Duodenal mucosa (tissue), 2 donors: ENCODE results near the gene PLPP7.

Experiments used
- H3K27ac ChIP-seq: one replicate; pipeline ENCODE4 v1.7.0; 2013; ENCODE audit warnings: low read depth, low read length
- H3K27me3 ChIP-seq, 2 donors: one replicate each; pipeline ENCODE4 v1.7.0; 2013; ENCODE audit warnings: low read length in 2 of 2, control low read depth in 1 of 2; ENCODE audit not compliant: insufficient read depth in 2 of 2, control insufficient read depth in 1 of 2
- H3K36me3 ChIP-seq, 2 donors: one replicate each; pipeline ENCODE4 v1.7.0; 2013; ENCODE audit warnings: low read length in 2 of 2, control low read depth in 1 of 2; ENCODE audit not compliant: insufficient read depth in 2 of 2, control insufficient read depth in 1 of 2
- H3K4me1 ChIP-seq, 2 donors: one replicate each; pipeline ENCODE4 v1.7.0; 2013; ENCODE audit warnings: low read length in 2 of 2, control low read depth in 1 of 2; ENCODE audit not compliant: insufficient read depth in 2 of 2, control insufficient read depth in 1 of 2
- H3K4me3 ChIP-seq, 2 donors: one replicate each; pipeline ENCODE4 v1.7.0; 2013; ENCODE audit warnings: low read length in 2 of 2, low read depth in 1 of 2
- H3K9ac ChIP-seq, 2 donors: one replicate each; pipeline ENCODE4 v1.7.0; 2013; ENCODE audit warnings: low read length in 2 of 2, low read depth in 1 of 2
- H3K9me3 ChIP-seq, 2 donors: one replicate each; pipeline ENCODE4 v1.7.0; 2013; ENCODE audit warnings: low read length in 2 of 2, control low read depth in 1 of 2; ENCODE audit not compliant: control insufficient read depth in 1 of 2

Gene PLPP7

DNA sequence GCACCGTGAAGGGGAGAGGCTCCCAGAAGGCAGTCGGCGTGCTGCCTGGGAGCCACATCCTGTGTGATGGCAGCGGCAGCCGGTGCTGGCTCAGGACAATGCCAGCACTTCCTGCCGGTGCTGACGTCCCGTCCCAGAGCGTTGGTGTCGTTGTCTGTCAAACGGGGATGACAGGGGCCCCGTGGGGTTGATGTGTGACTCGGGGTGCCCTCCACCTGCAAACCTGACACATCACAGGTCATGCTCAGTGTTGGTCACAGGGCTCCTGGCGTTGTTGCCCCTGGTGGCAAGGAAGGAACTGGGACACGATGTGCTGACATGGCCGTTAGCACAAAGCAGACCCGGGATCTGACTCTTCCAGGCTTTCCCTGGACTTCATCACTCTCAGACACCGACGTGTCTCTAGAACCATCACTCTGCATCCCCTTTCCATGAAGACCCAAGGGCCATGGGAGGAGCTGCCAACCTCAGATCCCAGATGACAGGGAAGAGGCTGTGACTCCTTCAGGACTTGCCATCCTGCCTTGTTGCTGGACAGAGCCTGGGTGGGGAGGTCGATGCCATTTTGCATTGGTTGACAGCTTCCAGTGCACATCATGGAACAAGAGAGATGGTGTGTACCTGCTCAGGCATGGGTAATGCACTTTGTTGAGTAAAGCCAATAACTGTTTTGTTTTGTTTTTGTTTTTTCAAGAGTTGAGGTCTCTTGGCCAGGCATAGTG is 21.5 kb downstream of the PLPP7 start:
- Histone ChIP-seq H3K4me3 (no peak overlapping the region), H3K36me3 (no peaks in the 10 kb centered on the region), H3K27ac (no peak overlapping the region), H3K9ac (no peak overlapping the region), H3K27me3 (peaks cover 0 to 3% of the 10 kb centered on the region in 2 donors), H3K9me3 (no peaks in the 10 kb centered on the region), H3K4me1 (no peaks in the 10 kb centered on the region)

DNA sequence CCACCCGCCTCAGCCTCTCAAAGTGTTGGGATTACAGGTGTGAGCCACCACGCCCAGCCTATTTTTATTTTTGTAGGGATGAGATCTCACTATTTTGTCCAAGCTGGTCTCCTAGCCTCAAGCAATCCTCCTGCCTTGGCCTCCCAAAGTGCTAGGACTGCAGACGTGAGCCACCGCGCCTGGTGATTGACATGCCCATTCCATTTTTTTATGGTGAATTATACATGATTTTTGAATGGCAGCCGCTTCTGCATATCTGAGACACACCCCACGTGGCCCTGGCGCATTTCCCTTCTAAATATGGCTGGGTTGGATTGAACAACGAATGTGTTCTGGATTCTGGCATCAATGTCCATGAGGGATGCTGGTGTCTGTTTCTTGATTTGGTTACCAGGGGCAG is 22.7 kb downstream of the PLPP7 start:
- no peak overlapping the region for H3K9ac ChIP-seq
- H3K4me1 ChIP-seq: no peaks in the 10 kb centered on the region
- H3K27me3 ChIP-seq: peaks cover 0 to 3% of the 10 kb centered on the region in 2 donors
- no peaks in the 10 kb centered on the region for H3K36me3 ChIP-seq
- no peak overlapping the region for H3K4me3 ChIP-seq
- H3K9me3 ChIP-seq: no peaks in the 10 kb centered on the region
- no peak overlapping the region for H3K27ac ChIP-seq

DNA sequence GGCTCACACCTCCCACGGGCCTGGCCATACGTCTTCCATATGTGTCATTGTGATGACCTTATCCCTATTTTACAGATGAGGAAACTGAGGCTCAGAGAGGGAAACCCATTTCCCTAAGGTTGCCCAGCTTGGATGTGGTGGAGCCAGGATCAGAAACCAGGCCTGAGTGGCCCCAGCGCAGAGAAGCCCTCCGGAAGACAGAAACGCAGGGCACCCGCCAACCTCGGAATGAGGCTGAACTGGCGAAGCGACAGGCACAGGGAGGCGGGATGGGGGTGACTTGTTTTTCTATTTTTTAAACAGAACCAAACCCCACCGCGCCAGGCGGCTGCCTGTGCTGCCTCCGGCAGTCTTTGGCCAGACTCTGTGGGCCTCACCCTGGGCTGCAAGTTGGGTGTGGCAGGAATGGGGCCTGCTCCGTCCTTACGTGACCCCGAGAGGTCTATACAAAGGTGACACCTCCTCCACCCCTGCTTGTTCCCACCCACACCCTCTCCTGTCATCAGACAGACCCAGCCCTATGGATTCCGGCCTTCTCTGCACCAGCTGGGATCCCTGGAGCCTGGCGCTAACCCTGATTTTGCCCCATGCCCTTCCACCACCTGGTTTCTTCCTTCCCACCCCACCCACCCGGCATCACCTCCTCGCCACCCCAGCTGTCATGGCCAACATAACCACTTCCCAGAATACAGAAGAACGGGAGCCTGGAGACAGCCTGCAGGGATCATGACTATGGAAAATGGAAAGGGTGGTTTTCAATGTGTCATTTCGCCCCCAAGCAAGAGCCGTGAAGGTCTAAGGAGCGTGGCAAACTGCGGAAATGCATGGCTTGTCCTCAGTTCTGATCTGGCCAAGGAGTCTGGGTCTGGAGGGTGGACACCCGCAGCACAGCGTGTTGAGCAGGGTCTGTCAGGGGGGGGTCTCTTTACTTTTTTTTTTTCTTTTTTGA is 23.6 kb downstream of the PLPP7 start:
- no peaks in the 10 kb centered on the region for H3K4me1 ChIP-seq
- H3K36me3 ChIP-seq: no peaks in the 10 kb centered on the region
- H3K27me3 ChIP-seq: peaks cover 0 to 3% of the 10 kb centered on the region in 2 donors
- H3K27ac ChIP-seq: no peak overlapping the region
- H3K9me3 ChIP-seq: no peaks in the 10 kb centered on the region
- H3K9ac ChIP-seq: no peak overlapping the region
- no peak overlapping the region for H3K4me3 ChIP-seq

DNA sequence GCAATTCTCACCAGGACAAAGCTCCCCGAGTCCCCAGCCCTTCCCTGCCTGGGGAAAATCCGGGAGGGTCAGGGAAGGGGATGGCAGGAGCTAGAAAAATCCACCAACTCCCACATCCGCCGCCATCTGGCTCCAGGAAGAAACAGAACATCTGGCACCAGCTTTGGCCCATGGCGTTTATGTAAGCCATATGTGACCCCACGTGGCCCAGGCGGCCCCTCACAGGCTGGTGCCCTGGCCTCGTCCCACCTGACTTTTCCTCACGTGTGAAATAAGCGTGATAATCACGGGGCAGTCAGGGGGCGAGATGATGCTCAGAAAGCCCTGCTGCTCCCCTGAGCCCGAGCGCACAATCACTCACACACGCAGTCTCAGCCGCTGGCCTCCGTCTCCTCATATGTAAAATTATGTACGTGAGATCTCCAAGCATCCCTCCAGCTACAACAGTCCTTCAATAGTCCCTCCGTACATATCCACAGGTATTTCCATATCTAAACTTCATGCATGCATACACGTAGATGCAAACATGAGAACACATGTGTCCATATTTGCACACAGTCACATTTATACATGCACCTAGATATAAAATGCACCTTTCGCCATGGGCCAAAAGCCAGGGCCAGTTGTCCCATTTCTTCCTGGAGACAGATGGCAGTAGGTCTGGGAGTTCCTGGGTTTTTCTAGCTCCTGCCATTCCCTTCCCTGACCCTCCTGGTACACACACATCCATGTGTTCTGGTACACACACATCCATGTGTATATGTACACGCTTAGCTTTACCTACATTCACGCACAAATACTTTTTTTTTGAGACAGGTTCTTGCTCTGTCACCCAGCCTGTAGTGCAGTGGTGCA is 28.9 kb downstream of the PLPP7 start:
- no peak overlapping the region for H3K27ac ChIP-seq

DNA sequence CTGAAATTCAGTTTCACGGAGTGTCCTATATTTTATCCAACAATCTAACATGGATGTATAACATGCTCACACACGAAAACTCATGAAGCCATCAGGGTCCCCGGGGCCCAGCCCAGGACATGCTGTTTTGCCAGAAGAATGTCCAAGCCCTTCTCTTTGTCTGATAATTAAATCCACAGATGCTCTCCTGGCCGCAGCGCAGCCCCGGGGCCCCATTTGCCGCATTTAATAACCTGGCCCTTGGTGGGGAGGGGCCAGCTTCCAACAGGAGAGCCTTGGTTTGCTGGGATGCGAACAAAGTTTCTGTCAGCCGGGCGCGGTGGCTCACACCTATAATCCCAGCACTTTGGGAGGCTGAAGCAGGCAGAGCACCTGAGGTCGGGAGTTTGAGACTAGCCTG is 30.0 kb downstream of the PLPP7 start:
- Histone ChIP-seq H3K36me3 (no peaks in the 10 kb centered on the region), H3K9ac (no peak overlapping the region), H3K4me3 (no peak overlapping the region), H3K27me3 (no peaks in the 10 kb centered on the region), H3K9me3 (no peaks in the 10 kb centered on the region), H3K27ac (no peak overlapping the region), H3K4me1 (no peaks in the 10 kb centered on the region)

More for the DNA sequence above, 28.9 kb downstream of the PLPP7 start:
- no peak overlapping the region for H3K4me3 ChIP-seq
- no peaks in the 10 kb centered on the region for H3K27me3 ChIP-seq
- no peaks in the 10 kb centered on the region for H3K4me1 ChIP-seq
- H3K36me3 ChIP-seq: no peaks in the 10 kb centered on the region
- no peaks in the 10 kb centered on the region for H3K9me3 ChIP-seq
- no peak overlapping the region for H3K9ac ChIP-seq

DNA sequence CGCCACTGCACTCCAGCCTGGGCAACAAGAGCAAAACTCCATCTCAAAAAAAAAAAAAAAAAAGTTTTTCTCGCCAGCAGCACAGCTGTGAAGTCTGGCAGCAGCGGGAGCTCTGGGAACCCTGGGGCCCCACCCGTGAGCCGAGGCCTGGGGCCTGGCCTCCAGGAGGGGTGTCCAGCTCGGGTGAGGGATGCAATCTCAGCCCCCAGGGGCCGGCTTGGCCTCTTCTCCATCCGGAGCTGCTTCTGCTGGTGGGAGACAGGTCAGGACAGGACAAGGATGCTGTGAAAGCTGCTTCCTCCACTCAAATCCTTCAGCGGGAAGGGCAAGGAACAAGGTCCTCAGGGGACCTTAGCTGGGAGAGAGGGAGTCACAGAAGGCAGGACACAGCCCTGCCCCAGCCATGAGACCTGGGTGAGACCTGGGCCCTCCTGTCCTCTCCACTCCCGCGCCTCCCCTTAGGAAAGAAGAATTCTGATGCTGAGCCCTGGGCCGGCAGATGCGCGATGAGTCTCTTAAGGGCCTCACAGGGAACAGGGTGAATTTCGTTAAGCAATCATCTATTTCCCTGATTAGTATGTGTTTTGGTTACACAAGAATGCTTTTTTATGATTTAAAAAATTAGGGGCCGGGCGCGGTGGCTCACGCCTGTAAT is 30.6 kb downstream of the PLPP7 start:
- Histone ChIP-seq H3K27ac (no peak overlapping the region), H3K9me3 (no peaks in the 10 kb centered on the region), H3K9ac (no peak overlapping the region), H3K27me3 (no peaks in the 10 kb centered on the region), H3K4me1 (no peaks in the 10 kb centered on the region), H3K36me3 (no peaks in the 10 kb centered on the region), H3K4me3 (no peak overlapping the region)

DNA sequence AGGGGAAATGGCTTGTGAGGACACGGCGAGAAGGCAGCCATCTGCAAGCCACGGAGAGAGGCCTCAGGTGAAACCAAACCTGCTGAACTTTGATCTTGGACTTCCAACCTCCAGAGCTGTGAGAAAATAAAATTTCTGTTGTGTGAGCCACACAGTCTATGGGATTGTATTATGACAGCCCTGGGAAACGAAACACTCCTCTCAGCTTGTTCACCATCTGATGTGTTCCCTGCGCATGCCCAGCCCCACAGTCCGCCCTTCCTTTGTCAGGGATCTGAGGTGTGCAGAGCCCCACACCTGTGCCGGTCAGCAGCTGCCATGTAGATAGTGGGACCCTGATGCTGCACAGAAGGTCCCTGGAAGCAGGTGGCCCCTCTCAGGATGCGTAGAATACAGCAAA is 34.1 kb downstream of the PLPP7 start:
- no peaks in the 10 kb centered on the region for H3K4me1 ChIP-seq
- H3K9ac ChIP-seq: no peak overlapping the region
- no peak overlapping the region for H3K27ac ChIP-seq
- no peaks in the 10 kb centered on the region for H3K36me3 ChIP-seq
- H3K4me3 ChIP-seq: no peak overlapping the region
- H3K9me3 ChIP-seq: no peaks in the 10 kb centered on the region
- no peaks in the 10 kb centered on the region for H3K27me3 ChIP-seq

DNA sequence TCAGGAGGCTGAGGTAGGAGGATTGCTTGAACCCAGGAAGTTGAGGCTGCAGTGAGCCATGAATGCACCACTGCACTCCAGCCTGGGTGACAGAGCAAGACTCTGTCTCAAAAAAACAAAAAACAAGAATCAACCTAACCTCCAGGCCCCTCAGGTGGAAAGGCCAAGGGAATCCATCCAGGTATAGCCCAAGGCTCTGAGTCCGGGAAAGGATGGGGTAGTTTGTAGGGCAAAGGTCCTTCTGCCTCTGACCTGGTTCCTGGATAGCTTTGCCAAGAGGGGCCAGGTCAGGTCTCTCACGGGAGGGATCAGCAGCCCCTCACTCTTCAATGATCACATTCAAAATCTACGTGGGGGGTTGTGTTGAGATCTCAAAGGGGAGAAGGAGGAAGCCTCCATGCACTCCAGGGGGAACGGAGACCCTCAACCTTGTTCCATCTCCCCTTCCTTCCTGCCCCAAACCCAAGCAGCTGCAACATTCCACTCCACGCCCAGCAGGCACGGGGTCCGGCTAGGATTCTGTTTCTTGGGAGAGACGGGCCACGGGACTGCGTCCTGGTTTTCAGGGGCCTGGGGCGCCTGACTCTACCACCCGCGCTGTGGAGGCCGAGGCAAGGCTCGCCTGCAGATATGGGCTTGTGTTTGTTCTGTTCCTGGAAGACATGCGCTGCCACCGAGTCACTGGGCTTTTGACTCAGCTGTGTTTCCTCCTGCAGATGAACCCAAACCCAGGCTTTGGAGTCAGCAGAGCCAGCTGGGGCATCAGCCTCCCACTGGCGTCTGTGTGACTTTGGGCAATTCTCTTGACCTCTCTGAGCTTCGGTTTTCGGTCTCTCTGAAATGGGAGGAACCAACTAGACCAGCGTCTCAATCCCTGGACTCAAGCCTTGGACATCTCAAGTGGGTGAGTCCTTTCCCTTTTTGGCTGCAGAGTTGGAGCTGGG is 35.5 kb downstream of the PLPP7 start:
- H3K27ac ChIP-seq: no peak overlapping the region
- H3K27me3 ChIP-seq: no peaks in the 10 kb centered on the region
- no peaks in the 10 kb centered on the region for H3K4me1 ChIP-seq

DNA sequence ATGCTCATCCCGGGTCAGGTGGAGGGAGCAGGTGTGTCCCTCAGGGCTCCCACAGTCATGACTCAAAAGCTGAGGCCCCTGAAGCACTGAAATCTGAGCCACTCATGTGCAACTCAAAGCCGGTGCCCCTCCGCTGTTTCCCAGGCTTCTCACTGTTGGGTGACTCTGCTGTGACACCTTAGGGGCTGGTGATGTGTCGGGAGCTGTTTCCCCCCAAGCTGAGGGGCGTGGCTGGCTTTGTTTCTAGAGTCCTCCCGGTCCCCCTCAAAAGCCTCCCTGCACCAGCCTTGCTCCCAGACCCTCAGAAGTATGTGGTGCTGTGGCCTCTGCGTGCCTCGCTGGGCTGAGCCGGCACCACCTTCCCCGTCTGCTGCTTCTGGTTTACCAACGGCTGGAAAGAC is 39.7 kb downstream of the PLPP7 start:
- Histone ChIP-seq H3K27me3 (no peaks in the 10 kb centered on the region), H3K9ac (no peak overlapping the region), H3K27ac (no peak overlapping the region), H3K36me3 (no peaks in the 10 kb centered on the region), H3K9me3 (no peaks in the 10 kb centered on the region), H3K4me1 (no peaks in the 10 kb centered on the region), H3K4me3 (no peak overlapping the region)

More for the DNA sequence above, 35.5 kb downstream of the PLPP7 start:
- H3K4me3 ChIP-seq: no peak overlapping the region
- no peaks in the 10 kb centered on the region for H3K36me3 ChIP-seq
- no peak overlapping the region for H3K9ac ChIP-seq
- no peaks in the 10 kb centered on the region for H3K9me3 ChIP-seq
